GM21529 (cell line): ENCODE data around the gene APOBEC3B.
"Not testable (repeated sequence)": the region's sequence is repeated elsewhere in the genome, so short reads cannot be mapped to it uniquely, and the experiment has no call there.

Experiments
- ATAC-seq: cut with Tn5 transposase; IDR thresholded peaks from one replicate; pipeline ENCODE4 v1.9.1; 2021; ENCODE audit not compliant: unreplicated experiment

Gene APOBEC3B

DNA sequence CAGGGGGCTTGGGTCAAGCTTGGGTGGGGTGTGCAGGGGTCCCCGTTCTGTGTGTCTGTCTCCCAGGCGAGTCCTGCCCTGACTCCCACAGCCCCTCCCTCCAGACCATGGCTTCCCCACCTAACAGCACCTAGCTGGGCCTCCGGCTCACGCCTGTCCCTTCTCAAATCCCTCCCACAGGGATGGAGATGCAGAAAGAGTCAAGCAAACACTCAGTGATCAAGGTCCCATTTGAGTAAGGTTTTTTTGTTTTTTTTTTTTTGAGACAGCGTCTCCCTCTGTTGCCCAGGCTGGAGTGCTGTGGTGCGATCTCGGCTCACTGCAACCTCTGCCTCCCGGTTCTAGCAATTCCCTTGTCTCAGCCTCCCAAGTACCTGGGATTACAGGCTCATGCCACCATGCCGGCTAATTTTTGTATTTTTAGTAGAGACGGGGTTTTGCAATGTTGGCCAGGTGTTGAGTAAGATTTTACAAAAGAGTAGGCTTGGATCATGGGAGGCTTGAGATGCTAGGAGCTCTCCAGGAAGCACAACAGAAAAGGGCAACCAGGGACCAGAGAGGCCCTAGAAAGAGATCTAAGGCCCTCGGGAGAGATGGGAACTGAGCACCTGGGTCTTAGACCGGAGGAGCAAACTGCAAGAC lies 44.5 kb downstream of the APOBEC3B start:
- no peak for ATAC-seq

DNA sequence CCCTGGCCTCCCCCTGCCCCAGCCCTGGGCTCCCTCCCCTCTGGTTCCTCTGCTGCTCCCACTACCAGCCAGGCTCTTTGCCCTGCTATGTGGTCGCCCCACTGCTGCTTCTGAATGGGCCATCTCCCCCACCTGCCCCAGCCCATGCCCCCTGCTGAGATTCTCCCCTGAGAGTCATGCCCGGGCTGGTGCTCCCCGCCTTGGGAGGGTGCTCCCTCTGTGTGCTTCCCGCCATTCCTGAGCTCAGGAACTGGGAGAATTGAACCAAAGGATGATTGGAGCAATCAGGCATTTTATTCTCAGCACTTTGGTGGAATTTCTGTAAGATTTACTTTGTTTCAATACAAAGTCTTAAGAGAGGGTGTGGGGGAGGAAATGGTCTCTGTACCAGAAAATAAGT lies 45.6 kb downstream of the APOBEC3B start:
- no peak for ATAC-seq

DNA sequence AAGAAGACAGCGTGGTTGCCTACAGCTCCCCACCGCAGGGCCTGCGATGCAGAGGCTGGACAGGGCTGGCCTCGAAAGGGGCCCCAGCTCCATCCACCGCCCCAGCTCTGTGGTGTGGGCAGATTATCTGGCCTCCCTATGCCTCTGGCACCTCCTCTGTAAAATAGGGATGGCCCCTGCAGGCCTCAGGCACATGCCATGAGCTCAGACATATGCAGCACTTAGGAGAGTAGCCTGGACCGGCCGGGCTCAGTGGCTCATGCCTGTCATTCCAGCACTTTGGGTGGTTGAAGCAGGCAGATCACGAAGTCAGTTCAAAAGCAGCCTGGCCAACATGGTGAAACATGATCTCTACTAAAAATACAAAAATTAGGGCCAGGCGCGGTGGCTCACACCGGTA lies 46.1 kb downstream of the APOBEC3B start:
- ATAC-seq = no peak

DNA sequence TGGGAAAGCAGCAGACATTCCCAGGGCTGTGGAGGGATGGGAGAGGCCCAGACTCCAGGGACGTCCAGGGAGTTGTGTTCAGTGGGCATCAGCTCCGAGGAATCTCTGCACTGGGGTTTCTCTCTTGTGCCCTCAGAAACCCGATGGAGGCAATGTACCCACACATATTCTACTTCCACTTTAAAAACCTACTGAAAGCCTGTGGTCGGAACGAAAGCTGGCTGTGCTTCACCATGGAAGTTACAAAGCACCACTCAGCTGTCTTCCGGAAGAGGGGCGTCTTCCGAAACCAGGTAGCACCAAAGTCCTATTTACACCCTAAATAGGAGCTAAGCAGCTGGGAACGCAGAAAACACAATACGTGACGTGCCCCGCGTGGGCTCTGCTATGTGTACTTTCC lies 47.1 kb downstream of the APOBEC3B start:
- no peak for ATAC-seq

DNA sequence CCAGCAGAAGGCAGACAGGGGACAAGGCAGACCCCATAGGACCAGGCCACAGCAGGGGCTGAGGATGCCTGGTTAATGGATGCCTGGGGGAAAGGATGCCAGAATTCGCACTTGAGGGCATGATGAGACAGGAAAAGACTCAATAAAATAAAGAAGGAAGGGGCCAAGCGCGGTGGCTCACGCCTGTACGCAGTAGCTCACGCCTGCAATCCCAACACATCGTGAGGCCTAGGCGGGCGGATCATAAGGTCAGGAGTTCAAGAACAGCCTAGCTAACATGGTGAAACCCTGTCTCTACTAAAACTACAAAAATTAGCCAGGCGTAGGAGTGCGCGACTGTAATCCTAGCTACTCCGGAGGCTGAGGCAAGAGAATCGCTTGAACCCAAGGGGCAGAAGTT lies 48.6 kb downstream of the APOBEC3B start:
- ATAC-seq = no peak

DNA sequence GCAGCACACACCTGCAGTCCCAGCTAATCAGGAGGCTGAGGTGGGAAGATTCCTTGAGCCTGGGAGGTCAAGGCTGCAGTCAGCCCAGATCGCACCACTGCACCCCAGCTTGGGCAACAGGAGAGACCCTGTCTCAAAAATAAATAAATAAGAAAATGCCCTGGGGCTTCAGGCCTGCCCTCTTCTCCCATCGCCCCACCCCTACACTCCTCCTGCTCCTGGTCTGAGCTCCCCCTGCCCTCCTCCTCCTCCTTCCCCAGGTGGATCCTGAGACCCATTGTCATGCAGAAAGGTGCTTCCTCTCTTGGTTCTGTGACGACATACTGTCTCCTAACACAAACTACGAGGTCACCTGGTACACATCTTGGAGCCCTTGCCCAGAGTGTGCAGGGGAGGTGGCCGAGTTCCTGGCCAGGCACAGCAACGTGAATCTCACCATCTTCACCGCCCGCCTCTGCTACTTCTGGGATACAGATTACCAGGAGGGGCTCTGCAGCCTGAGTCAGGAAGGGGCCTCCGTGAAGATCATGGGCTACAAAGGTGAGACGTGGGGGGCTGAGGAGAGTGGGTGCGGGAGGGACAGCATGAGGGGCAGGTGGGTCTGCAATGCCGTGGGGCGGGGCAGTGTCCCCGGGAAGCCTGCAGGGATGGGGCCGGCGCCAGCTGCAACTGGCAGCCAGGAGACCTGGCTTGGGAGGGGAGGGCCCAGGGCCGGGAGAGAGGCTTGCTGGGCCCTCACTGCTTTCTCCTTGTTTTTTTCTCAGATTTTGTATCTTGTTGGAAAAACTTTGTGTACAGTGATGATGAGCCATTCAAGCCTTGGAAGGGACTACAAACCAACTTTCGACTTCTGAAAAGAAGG lies 49.5 kb downstream of the APOBEC3B start:
- not testable (repeated sequence) for ATAC-seq

DNA sequence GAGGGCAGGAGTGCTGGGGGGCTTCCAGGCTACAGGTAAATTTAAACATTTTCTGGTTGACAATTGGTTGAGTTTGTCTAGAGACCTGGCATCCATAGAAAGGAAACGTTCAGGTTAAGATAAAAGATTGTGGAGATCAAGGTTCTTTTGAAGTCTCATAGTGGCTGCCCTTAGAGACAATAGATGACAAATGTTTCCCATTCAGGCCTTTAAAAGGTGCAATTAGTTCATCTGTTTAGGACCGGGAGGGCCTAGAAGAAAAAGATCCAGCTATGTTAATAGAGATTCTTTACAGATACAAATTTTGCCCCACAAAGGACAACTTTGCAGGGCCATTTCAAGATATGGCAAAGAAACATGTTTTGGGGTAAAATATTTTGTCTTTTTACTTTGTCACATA lies 54.9 kb downstream of the APOBEC3B start:
- ATAC-seq = not testable (repeated sequence)

DNA sequence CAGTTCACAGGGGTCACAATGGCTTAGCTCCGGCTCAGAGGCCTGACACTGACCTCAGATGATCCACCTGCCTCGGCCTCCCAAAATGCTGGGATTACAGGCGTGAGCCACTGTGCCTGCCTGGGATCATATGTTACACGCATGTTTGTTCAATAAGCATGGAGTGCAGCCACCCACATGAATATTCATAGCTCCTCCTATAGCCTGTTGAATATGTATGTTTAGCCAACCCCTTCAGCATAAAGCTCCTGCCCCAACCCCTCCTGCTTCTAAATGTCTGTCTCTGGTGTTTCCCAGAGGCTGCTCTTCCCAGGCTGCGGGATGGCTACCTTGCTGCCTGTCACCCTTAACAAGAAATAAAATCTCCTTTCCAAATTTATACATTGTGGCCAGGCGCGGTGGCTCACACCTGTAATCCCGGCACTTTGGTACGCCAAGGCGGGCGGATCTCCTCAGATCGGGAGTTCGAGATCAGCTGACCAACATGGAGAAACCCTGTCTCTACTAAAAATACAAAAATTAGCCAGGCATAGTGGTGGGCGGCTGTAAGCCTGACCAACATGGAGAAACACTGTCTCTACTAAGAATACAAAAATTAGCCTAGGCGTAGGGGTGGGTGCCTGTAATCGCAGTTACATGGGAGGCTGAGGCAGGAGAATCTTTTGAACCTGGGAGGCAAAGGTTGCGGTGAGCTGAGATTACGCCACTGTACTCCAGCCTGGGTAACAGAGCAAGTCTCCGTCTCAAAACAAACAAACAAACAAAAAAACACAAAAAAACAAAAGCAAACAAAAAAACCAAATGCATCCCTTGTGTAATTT lies 57.4 kb downstream of the APOBEC3B start:
- no peak for ATAC-seq

DNA sequence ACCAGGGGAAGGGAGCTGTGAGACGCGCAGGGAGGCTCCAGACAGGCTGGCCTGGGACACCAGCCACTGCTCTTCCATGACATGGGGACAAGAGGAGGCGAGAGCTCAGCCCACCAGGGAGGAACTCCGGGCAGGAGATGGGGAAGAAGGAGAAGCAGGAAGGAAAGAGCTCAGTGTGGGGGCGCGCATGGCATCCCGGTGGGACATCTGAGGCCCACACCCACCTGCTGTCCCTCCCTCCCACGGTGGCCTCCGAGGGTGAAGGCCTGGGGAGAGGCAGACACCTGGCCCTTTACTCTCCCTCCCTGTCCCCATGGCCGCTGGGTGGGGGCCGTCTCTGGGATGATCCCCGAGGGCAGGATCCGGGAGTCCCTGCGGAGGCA lies 58.0 kb downstream of the APOBEC3B start:
- not testable (repeated sequence) for ATAC-seq

DNA sequence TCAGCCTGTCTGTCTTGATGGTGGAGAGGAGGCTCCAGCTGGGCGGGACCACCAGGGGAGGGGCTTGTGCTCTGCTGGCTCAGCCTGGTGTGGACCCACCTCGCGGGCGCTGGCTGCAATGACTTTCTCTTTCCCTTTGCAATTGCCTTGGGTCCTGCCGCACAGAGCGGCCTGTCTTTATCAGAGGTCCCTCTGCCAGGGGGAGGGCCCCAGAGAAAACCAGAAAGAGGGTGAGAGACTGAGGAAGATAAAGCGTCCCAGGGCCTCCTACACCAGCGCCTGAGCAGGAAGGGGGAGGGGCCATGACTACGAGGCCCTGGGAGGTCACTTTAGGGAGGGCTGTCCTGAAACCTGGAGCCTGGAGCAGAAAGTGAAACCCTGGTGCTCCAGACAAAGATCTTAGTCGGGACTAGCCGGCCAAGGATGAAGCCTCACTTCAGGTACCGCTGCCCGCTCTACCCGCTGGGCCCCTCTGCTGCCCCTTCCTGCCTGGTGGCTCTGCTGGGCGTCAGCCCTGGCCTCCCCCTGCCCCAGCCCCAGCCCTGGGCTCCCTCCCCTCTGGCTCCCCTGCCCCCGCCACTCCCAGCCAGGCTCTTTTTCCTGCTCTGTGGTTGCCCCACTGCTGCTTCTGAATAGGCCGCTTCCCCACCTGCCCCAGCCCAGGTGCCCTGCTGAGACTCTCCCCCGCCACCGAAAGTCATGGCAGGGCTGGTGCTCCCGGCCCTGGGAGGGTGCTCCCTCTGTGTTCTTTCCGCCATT lies 58.6 kb downstream of the APOBEC3B start, which contains the start of gene APOBEC3F:
Gene APOBEC3F, plus strand, starts transcription at position 327 of the 759 bp plus-strand sequence. Its CDS starts 97 bp downstream, at position 424.
- ATAC-seq = peak; percentile 92

DNA sequence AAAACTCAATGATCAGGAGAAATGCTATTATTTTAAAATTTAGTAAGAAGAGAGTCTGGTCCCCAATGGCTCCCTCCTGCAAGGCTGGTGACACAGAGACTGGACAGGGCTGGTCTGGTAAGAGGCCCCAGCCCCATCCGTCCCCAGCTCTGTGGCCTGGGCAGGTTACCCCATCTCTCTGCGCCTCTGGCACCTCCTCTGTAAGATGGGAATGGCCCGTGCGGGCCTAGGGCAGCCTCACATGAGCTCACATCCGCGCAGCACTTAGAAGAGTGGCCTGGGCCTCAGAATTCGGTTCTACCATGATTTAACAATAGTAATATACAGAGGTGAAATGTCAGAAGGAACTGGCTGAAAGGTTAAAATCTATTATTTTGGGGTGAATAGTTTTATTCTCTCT lies 59.8 kb downstream of the APOBEC3B start:
- no peak for ATAC-seq
